Kidney (tissue), 14 donors: ENCODE results near the gene HHATL. TPM values are rescaled to one million over a fixed set of nuclear protein-coding genes. Genes with fewer than 3 reads are reported as not detected.

Source experiments
- DNase-seq, 5 donors: peaks; one replicate each; pipeline ENCODE4 v3.0.0-alpha.2; 2013 to 2020
- FAIRE-seq: peaks from 2 replicates; lab custom pipeline; 2012; peaks lifted over from hg19 to GRCh38; lab: Jason Lieb, UNC
- H3K27ac ChIP-seq, 2 donors: one replicate each; pipeline ENCODE4 v1.7.0; 2013; ENCODE audit warnings: low read depth in 2 of 2, low read length in 2 of 2, inconsistent platforms in 1 of 2
- H3K27me3 ChIP-seq: one replicate; pipeline ENCODE4 v1.7.1; 2013; ENCODE audit warnings: low read length, inconsistent platforms; ENCODE audit not compliant: control insufficient read depth, insufficient read depth
- H3K36me3 ChIP-seq, 3 donors: one replicate each; pipeline versions ENCODE4 v1.7.0 to v1.7.1; 2013; ENCODE audit warnings: low read length in 3 of 3, control low read depth in 1 of 3, inconsistent platforms in 1 of 3; ENCODE audit not compliant: insufficient read depth in 3 of 3, control insufficient read depth in 2 of 3
- H3K4me1 ChIP-seq, 3 donors: one replicate each; pipeline versions ENCODE4 v1.7.0 to v1.7.1; 2013; ENCODE audit warnings: low read length in 3 of 3, inconsistent platforms in 1 of 3, low read depth in 1 of 3; ENCODE audit not compliant: control insufficient read depth in 2 of 3, insufficient read depth in 2 of 3
- H3K4me3 ChIP-seq, 3 donors: one replicate each; pipeline versions ENCODE4 v1.7.0 to v1.8.1; 2013; ENCODE audit warnings: low read length in 3 of 3, control low read depth in 1 of 3, inconsistent platforms in 1 of 3
- H3K9ac ChIP-seq, 3 donors: one replicate each; pipeline versions ENCODE4 v1.7.0 to v1.7.1; 2013; ENCODE audit warnings: low read length in 3 of 3, control low read depth in 1 of 3, inconsistent platforms in 1 of 3
- H3K9me3 ChIP-seq, 3 donors: one replicate each; pipeline versions ENCODE4 v1.7.0 to v1.7.1; 2013; ENCODE audit warnings: low read length in 3 of 3, control low read depth in 1 of 3, inconsistent platforms in 1 of 3; ENCODE audit not compliant: control insufficient read depth in 2 of 3, insufficient read depth in 1 of 3
- intact Hi-C: fragments of 100-400 bp; cut with DNase I; formaldehyde crosslinking; loops from one replicate; pipeline ENCODE4 v1.11.1; 2022
- polyA plus RNA-seq: library from polyadenylated mRNA; stranded (reverse); fragments of 350-450 nt; fragmentation: Illumina TruSeq; extraction: RNeasy Lipid Tissue Mini Kit (QIAGEN cat#74804); gene quantifications from one replicate; pipeline ENCODE4 v1.2.3, GENCODE V29; 2014; ENCODE audit warnings: low read depth, low replicate concordance; ENCODE audit not compliant: insufficient read depth
- total RNA-seq: library from RNA; stranded (reverse); fragmentation: NEBNext Ultra II Directional; extraction: Animal tissue kit (Norgen Biotek cat#: 25700); gene quantifications from one replicate; pipeline ENCODE4 v1.2.1, GENCODE V29; 2021
- TF ChIP-seq, protein P1 (sequence below): IDR thresholded peaks from 3 replicates; pipeline ENCODE4 v1.5.1; 2012; ENCODE audit warnings: mild to moderate bottlenecking, moderate library complexity, borderline replicate concordance; ENCODE audit not compliant: insufficient read depth; ENCODE audit errors: extremely low read depth
- donor health status: control.
- donor health status: control.
- donor health status: control.
- donor health status: control.
- donor health status: control.
- donor health status: DM: yes; HTN: yes; CAD: no.
- donor health status: Normal renal cell carcinoma (clear cell type).

Gene HHATL
- total and polyA plus RNA-seq, 2 donors from 2014 or later: not detected

DNA sequence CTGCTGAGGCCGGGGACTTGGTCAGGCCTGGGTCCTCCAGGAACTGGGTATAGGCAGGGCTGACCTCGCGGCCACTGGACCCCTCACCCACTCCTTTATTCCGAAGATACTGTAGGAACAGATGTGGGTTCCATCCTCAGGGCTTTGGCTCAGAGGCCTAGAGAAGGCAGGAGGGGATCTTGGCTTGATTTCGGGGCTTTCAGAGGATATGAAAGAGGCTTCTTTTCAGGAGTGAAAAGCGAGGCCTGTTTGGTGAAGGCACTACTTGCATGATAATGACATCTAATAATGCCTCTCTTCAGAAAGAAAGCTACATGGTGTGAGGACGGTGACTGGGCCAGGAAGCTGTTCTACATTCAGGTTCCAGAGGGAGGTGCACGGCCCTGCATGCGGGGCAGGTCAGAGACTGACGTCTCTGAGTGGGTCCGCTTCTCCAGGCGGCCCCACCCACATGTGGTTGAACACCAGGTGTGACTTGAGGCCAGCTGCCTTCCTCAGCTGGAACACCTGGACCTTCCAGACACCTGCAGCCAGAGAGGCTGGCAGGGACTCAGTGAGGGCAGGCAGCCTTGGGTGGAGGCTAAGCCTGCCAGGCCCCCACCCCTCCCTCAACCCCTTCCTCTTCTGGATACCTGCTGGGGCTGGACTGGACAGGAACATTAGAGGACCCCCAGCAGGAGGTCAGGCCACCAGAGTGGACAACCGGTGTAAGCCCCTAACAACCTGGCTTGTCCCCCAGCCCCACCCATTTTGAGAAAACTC lies 31.1 kb upstream of the HHATL start:
- Histone ChIP-seq H3K27ac (no peak overlapping the region), H3K9me3 (no peaks in the 10 kb centered on the region), H3K36me3 (no peaks in the 10 kb centered on the region), H3K27me3 (no peaks in the 10 kb centered on the region), H3K9ac (no peak overlapping the region), H3K4me3 (no peak overlapping the region), H3K4me1 (no peaks in the 10 kb centered on the region)
- intact Hi-C loops: no loop called here
- FAIRE-seq: no peak
- no peak for DNase-seq
- TF ChIP-seq, protein P1, sequence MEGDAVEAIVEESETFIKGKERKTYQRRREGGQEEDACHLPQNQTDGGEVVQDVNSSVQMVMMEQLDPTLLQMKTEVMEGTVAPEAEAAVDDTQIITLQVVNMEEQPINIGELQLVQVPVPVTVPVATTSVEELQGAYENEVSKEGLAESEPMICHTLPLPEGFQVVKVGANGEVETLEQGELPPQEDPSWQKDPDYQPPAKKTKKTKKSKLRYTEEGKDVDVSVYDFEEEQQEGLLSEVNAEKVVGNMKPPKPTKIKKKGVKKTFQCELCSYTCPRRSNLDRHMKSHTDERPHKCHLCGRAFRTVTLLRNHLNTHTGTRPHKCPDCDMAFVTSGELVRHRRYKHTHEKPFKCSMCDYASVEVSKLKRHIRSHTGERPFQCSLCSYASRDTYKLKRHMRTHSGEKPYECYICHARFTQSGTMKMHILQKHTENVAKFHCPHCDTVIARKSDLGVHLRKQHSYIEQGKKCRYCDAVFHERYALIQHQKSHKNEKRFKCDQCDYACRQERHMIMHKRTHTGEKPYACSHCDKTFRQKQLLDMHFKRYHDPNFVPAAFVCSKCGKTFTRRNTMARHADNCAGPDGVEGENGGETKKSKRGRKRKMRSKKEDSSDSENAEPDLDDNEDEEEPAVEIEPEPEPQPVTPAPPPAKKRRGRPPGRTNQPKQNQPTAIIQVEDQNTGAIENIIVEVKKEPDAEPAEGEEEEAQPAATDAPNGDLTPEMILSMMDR: no peak

DNA sequence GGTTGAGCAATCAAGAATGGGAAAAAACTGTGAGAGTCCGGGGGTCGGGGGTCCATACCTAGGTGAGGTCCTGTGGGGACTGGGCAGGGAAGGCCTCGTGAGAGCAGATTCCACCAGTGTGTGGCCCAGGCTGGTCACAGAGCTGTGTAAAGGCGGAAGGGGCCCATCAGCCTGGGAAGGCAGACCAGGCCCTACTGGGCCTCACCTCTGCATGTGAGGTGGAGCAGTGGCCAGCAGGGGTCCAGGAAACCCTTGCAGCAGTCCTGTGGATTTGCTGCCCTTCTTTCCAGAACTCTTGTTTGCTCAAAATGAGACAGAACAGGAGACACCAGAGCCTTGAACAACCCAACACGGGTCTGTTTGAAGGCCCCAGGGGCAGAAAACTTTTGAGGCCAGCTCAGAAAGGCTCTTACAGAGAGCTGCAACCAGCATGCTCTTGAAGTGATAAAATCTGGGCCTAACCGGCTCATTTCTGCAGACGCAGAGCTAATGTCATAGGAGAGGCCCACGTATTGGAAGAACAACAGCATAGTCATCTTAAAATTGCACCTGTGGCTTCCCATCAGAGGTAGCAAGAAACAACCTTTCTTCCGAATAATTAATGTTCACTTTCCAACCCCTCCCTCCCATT lies 30.3 kb upstream of the HHATL start:
- H3K4me3 ChIP-seq: no peak overlapping the region
- H3K27me3 ChIP-seq: no peaks in the 10 kb centered on the region
- intact Hi-C loops: no loop called here
- no peaks in the 10 kb centered on the region for H3K4me1 ChIP-seq
- H3K9ac ChIP-seq: no peak overlapping the region
- H3K27ac ChIP-seq: no peak overlapping the region
- H3K9me3 ChIP-seq: no peaks in the 10 kb centered on the region
- H3K36me3 ChIP-seq: no peaks in the 10 kb centered on the region
- FAIRE-seq (no peak), DNase-seq (no peak)
- TF ChIP-seq, protein P1: no peak

DNA sequence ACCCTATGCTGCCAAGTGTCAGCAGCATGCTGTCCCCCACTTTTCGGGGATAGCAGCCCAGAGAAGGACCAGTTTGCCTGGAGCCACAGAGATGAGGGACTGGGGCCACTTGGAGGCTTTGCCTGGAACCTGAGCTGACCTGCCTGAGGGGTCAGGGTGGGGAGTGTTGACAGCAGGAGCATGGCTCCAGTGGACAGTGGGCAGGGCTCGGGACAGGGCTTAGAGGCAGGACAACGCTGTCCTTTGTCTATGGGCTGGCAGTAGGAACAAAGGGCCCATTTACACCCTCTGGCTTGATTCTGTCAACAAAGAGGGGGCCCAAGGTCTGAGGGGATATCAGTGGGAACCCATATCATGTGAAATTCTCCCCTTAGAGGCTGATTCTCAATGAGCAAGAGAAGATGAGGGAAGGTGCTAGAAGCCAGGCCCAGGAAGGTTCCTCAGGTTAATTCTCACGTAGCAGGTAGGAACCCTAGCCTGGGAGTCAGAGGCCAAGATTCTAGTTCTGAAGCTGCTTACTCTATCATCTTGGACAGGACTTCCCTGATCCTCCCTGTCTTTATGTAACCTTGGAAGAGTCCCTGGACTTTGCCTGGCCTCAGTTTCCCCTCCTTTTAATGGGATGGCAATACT lies 29.7 kb upstream of the HHATL start:
- H3K4me1 ChIP-seq: no peaks in the 10 kb centered on the region
- no peak overlapping the region for H3K4me3 ChIP-seq
- no peaks in the 10 kb centered on the region for H3K9me3 ChIP-seq
- H3K27me3 ChIP-seq: no peaks in the 10 kb centered on the region
- no peak for FAIRE-seq
- intact Hi-C loops: no loop called here
- TF ChIP-seq, protein P1: no peak
- no peak overlapping the region for H3K9ac ChIP-seq
- no peak for DNase-seq
- no peak overlapping the region for H3K27ac ChIP-seq
- no peaks in the 10 kb centered on the region for H3K36me3 ChIP-seq
